Psoas muscle (tissue), 8 donors: ENCODE measurements around the gene AGTR2. TPM values are rescaled to one million over a fixed set of nuclear protein-coding genes. Genes with fewer than 3 reads are reported as not detected.

ENCODE experiments used
- ATAC-seq, 4 donors: fragments of 200-7000 bp; cut with Tn5 transposase; one replicate each; pipeline ENCODE4 v1.9.1; 2020; ENCODE audit warnings: moderate library complexity in 3 of 4, mild to moderate bottlenecking in 2 of 4
- DNase-seq, 2 donors: peaks; one replicate each; pipeline ENCODE4 v3.0.0-alpha.2; 2020
- H3K27ac ChIP-seq: fragments of 200-600 bp; one replicate; pipeline ENCODE4 v1.8.0; 2022
- H3K27me3 ChIP-seq, 3 donors: fragments of 200-600 bp in 1 of 3; one replicate each; pipeline versions ENCODE4 v1.6.1 to v1.8.0; 2013 to 2022; ENCODE audit warnings: low read length in 2 of 3, mild to moderate bottlenecking in 2 of 3, moderate library complexity in 1 of 3; ENCODE audit not compliant: insufficient read depth in 3 of 3
- H3K36me3 ChIP-seq, 2 donors: fragments of 200-600 bp in 1 of 2; one replicate each; pipeline versions ENCODE4 v1.6.1 to v1.8.0; 2013 to 2022; ENCODE audit warnings: low read depth in 1 of 2, mild to moderate bottlenecking in 1 of 2, moderate library complexity in 1 of 2; ENCODE audit not compliant: insufficient read depth in 1 of 2
- H3K4me1 ChIP-seq: fragments of 200-600 bp; one replicate; pipeline ENCODE4 v1.8.0; 2022
- H3K4me3 ChIP-seq: fragments of 200-600 bp; one replicate; pipeline ENCODE4 v1.8.0; 2022; ENCODE audit warnings: mild to moderate bottlenecking
- H3K9me3 ChIP-seq: fragments of 200-600 bp; one replicate; pipeline ENCODE4 v1.8.0; 2022
- CTCF ChIP-seq: fragments of 200-600 bp; IDR thresholded peaks from one replicate; pipeline ENCODE4 v1.8.0; 2022; ENCODE audit warnings: antibody characterized with exemption
- WGBS, 3 donors: extraction: QIAGEN DNeasy Blood & Tissue Kit; methylation state at CpG; one replicate each; pipeline versions ENCODE4 v1.1.6 to v1.1.7; 2013; 5-methylcytosine and 5-hydroxymethylcytosine counted together
- intact Hi-C, 2 donors: fragments of 100-400 bp; cut with DNase I; formaldehyde crosslinking; loops; one replicate each; pipeline versions ENCODE4 v1.11.0 to v1.14.2; 2022
- polyA plus RNA-seq, 3 donors: library from polyadenylated mRNA; stranded (reverse); fragments of 200-250 nt; gene quantifications; one replicate each; pipeline ENCODE4 v1.2.3, GENCODE V29; 2013
- total RNA-seq, 4 donors: library from RNA; stranded (reverse); fragmentation: NEBNext Ultra II Directional in 2 of 4; extraction: Animal tissue kit (Norgen Biotek cat#: 25700) in 2 of 4; gene quantifications; one replicate each; pipeline versions ENCODE4 v1.2.1 to v1.2.4, GENCODE V29; 2021 to 2023
- donor health status: healthy with polysubstance abuse.
- donor health status: DM: no; HTN: no; CAD: no; lungs with moderate emphysema.
- donor health status: Bipolar disorder and iron deficiency.
- donor health status: healthy.
- donor health status: DM: yes; HTN: yes; CAD: no.
- donor health status: DM: no; HTN: no; CAD: no.
- donor health status: DM: no; HTN: no; CAD: no.
- donor health status: DM: yes; HTN: yes; CAD: no.

The AGTR2 gene
- total and polyA plus RNA-seq, 7 donors: 0.07 to 0.09 TPM; not detected in 5

DNA sequence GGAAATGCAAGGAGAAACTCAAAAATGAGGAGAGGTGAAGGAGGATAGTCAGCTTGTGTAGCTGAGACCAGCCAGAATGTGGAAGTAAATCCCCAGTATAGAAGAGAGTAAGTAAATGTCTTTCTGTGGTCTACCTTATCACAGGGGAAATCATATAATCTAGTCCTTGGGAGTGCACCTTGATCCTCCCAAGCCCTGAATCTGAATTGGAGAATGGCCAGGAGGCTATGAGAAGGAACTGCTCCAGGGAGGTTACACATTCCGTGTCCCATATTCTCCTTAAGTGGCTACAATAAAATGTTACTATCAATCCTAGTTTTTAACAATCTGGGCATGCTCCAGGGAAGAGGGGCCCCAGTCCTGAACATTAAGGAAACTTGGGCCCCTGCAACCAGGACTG, 10.8 kb downstream of the AGTR2 start:
- ATAC-seq: no peak
- no peak for DNase-seq
- no peaks in the 10 kb centered on the region for H3K9me3 ChIP-seq
- no peaks in the 10 kb centered on the region for H3K4me1 ChIP-seq
- H3K27ac ChIP-seq: no peak overlapping the region
- no peak for TF ChIP-seq CTCF
- no peaks in the 10 kb centered on the region for H3K36me3 ChIP-seq
- H3K4me3 ChIP-seq: no peak overlapping the region
- no peaks in the 10 kb centered on the region for H3K27me3 ChIP-seq
- 69 to 94% (median 82%) methylated on average over 1 of the region's 1 CpG for WGBS, 3 donors
- intact Hi-C loops: no loop called here

DNA sequence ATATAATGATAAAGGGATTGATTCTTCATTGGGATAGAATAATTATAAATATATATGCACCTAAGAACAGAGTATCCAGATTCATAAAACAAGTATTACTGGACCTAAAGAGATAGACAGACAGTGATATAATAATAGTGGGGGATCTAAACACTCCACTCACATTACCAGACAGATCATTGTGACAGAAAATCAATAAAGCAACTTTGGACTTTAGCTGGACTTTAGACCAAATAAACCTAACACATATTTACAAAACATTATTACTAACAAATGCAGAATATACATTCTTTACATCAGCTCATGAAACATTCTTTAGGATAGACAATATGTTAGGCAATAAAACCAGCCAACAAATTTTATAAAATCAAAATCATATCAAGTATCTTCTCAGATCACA, 14.6 kb downstream of the AGTR2 start:
- Histone ChIP-seq H3K36me3 (no peaks in the 10 kb centered on the region), H3K4me1 (no peaks in the 10 kb centered on the region), H3K4me3 (no peak overlapping the region), H3K27me3 (no peaks in the 10 kb centered on the region), H3K9me3 (peaks cover 13% of the 10 kb centered on the region), H3K27ac (no peak overlapping the region)
- intact Hi-C loops: no loop called here
- no peak for DNase-seq
- TF ChIP-seq CTCF: no peak
- no peak for ATAC-seq

DNA sequence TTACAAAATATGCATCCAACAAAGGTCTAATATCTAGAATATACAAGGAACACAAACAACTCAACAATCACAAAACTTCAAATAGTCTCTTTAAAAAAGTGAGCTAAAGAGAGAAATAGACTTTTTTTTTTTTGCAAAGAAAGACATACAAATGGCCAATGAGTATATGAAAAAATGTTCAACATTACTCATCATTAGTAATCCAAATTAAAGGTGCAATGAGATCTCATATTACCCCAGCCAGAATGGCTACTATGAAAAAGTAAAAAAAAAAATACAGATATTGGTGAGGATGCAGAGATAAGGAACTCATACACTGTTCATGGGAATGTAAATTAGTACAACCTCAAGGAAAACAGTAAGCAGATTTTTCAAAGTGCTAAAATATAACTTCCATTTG, 24.1 kb downstream of the AGTR2 start:
- Histone ChIP-seq H3K27me3 (no peaks in the 10 kb centered on the region), H3K9me3 (no peaks in the 10 kb centered on the region), H3K4me1 (no peaks in the 10 kb centered on the region), H3K4me3 (no peak overlapping the region), H3K27ac (no peak overlapping the region), H3K36me3 (no peaks in the 10 kb centered on the region)
- intact Hi-C loops: no loop called here
- ATAC-seq (no peak), DNase-seq (no peak)
- no peak for TF ChIP-seq CTCF

- no peak for ATAC-seq
Measured at GRCh38 chrX:116198235-116198634, 27.7 kb downstream of the AGTR2 start.

More at GRCh38 chrX:116198235-116198634, 27.7 kb downstream of the AGTR2 start:
- H3K9me3 ChIP-seq: no peaks in the 10 kb centered on the region
- intact Hi-C loops: no loop called here
- DNase-seq: no peak
- TF ChIP-seq CTCF: no peak
- H3K27me3 ChIP-seq: peaks cover 0 to 5% (median 0%) of the 10 kb centered on the region in 3 donors
- no peaks in the 10 kb centered on the region for H3K4me1 ChIP-seq
- H3K36me3 ChIP-seq: no peaks in the 10 kb centered on the region
- H3K4me3 ChIP-seq: no peak overlapping the region
- H3K27ac ChIP-seq: no peak overlapping the region
- WGBS, 3 donors: 25 to 76% (median 30%) methylated on average over 3 of the region's 3 CpGs
